C4-2B (cell line): Measurements from ENCODE around the gene EPB41L2.

Source experiments
- CTCF ChIP-seq: fragments of 450-650 bp; conservative IDR thresholded peaks from 2 replicates; pipeline ENCODE4 v1.5.1; 2017; ENCODE audit warnings: mild to moderate bottlenecking
- ZFX ChIP-seq: fragments of 450-650 bp; IDR thresholded peaks from 2 replicates; pipeline ENCODE4 v1.6.1; 2017

GRCh38 chr6:130853555-130854183 lies 209.4 kb downstream of the EPB41L2 start:
- TF ChIP-seq CTCF (no peak), ZFX (no peak)
